Heart left ventricle (tissue), 16 donors: Measurements from ENCODE around the gene ZCWPW2. TPM values are rescaled to one million over a fixed set of nuclear protein-coding genes. Genes with fewer than 3 reads are reported as not detected.

Experiments
- ATAC-seq, 4 donors: fragments of 200-7000 bp; cut with Tn5 transposase; one replicate each; pipeline ENCODE4 v1.9.1; 2020 to 2022; ENCODE audit warnings: moderate library complexity in 4 of 4, mild to moderate bottlenecking in 3 of 4, moderate number of reproducible peaks in 1 of 4
- DNase-seq, 5 donors: peaks; one replicate each; pipeline ENCODE4 v3.0.0-alpha.2; 2020
- H3K27ac ChIP-seq, 12 donors: fragments of 200-600 bp; sonication (generic) in 4 of 12; one replicate each; pipeline versions ENCODE4 v1.5.0 to v1.8.0; 2016 to 2022; ENCODE audit warnings: mild to moderate bottlenecking in 2 of 12
- H3K27me3 ChIP-seq, 9 donors: fragments of 200-600 bp; sonication (generic) in 2 of 9; one replicate each; pipeline versions ENCODE4 v1.5.1 to v1.8.0; 2016 to 2022; ENCODE audit warnings: mild to moderate bottlenecking in 3 of 9
- H3K36me3 ChIP-seq, 9 donors: fragments of 200-600 bp; sonication (generic) in 2 of 9; one replicate each; pipeline versions ENCODE4 v1.5.0 to v1.8.0; 2018 to 2022; ENCODE audit warnings: mild to moderate bottlenecking in 2 of 9
- H3K4me1 ChIP-seq, 12 donors: fragments of 200-600 bp; sonication (generic) in 4 of 12; one replicate each; pipeline versions ENCODE4 v1.5.0 to v1.8.0; 2016 to 2022; ENCODE audit warnings: mild to moderate bottlenecking in 3 of 12
- H3K4me3 ChIP-seq, 12 donors: fragments of 200-600 bp; sonication (generic) in 4 of 12; one replicate each; pipeline versions ENCODE4 v1.5.0 to v1.8.0; 2017 to 2022; ENCODE audit warnings: mild to moderate bottlenecking in 9 of 12, moderate library complexity in 4 of 12
- H3K9me3 ChIP-seq, 12 donors: fragments of 200-600 bp; sonication (generic) in 4 of 12; one replicate each; pipeline versions ENCODE4 v1.5.0 to v1.8.0; 2016 to 2022; ENCODE audit warnings: mild to moderate bottlenecking in 1 of 12
- POLR2A ChIP-seq, 2 donors: fragments of 450-650 bp; IDR thresholded peaks; one replicate each; pipeline ENCODE4 v1.6.1; 2017; ENCODE audit warnings: antibody characterized with exemption in 2 of 2, mild to moderate bottlenecking in 2 of 2, moderate library complexity in 2 of 2
- WGBS, 4 donors: extraction: QIAGEN DNeasy Blood & Tissue Kit in 2 of 4; methylation state at CpG; one replicate each; pipeline versions ENCODE4 v1.1.5 to v1.1.7; 2013 to 2018; 5-methylcytosine and 5-hydroxymethylcytosine counted together
- intact Hi-C, 10 donors: fragments of 100-400 bp; cut with DNase I; formaldehyde crosslinking; loops; one replicate each; pipeline versions ENCODE4 v1.11.1 to v1.14.2; 2022
- polyA plus RNA-seq, 2 donors: library from polyadenylated mRNA; stranded (reverse); fragments of 200-250 nt; gene quantifications; one replicate each; pipeline ENCODE4 v1.2.3, GENCODE V29; 2013
- total RNA-seq, 9 donors: library from RNA; depleted of rRNA in 2 of 9; stranded (reverse); fragments of >200 nt in 2 of 9; fragmentation: NEBNext Ultra II Directional in 3 of 9; extraction: Animal tissue kit (Norgen Biotek cat#: 25700) in 3 of 9; gene quantifications; one replicate each; pipeline versions ENCODE4 v1.1.0 to v1.2.4, GENCODE V29; 2016 to 2023
- TF ChIP-seq, protein P1 (sequence below), 12 donors: fragments of 200-600 bp; sonication (generic) in 4 of 12; IDR thresholded peaks; one replicate each; pipeline versions ENCODE4 v1.5.0 to v1.8.0; 2018 to 2022; ENCODE audit warnings: antibody characterized with exemption in 12 of 12, mild to moderate bottlenecking in 5 of 12
- donor health status: ischemic (EF 13 %, LVEDD 7.1; RV severe dilation, severe dysfunction).
- donor health status: healthy with polysubstance abuse.
- donor health status: DM: no; HTN: yes; CAD: no.
- donor health status: DM: no; HTN: no; CAD: no.
- donor health status: ischemic (EF 25% LVEDD 6.9; RV normal size, moderate dysfunction).
- donor health status: ischemic (EF 25% LVEDD 5.7; RV mildly dilated, moderate dysfunction).
- donor health status: healthy.
- donor health status: DM: yes; HTN: yes; CAD: no.
- donor health status: ischemic (EF 35%, LVEDD 5.7; RV mildly dilated, moderate dysfunction).
- donor health status: nonischemic (EF 11% LVEDD 7.7; RV severe dilation, severe dysfunction).
- donor health status: DM: yes; HTN: yes; CAD: no.
- donor health status: PGD.
- donor health status: ischemic (EF 29% LVEDD 5.4; RV normal size, mild dysfunction).
- donor health status: nonischemic (EF 23%, LVEDD 6.1; RV moderate dilation, normal function).

Gene ZCWPW2
- total and polyA plus RNA-seq, 11 donors: 0.86 to 4.9 (median 1.8) TPM

DNA sequence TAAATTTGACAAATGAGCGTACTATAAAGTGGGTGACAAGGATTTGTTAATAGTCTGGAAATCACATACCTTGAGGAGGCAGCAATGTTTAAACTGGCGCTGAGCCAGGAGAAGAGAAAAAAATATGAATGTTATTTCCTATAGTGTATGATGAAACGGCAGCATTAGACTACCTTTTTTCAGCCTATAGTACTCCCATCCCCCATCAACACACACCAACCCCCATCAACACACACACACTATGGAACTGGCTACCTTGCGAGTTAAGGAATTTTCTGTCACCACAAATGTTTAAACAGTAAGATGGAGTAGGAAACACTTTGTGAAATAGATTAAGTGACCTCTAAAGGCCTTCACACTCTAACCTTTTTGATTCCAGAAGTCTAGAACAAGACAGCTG is 46.8 kb upstream of the ZCWPW2 start:
- H3K4me1 ChIP-seq: no peaks in the 10 kb centered on the region
- H3K27me3 ChIP-seq: no peaks in the 10 kb centered on the region
- peaks cover 0 to 5% (median 0%) of the 10 kb centered on the region in 12 donors for H3K9me3 ChIP-seq
- no peak overlapping the region for H3K27ac ChIP-seq
- H3K36me3 ChIP-seq: peaks cover 0 to 4% (median 0%) of the 10 kb centered on the region in 9 donors
- TF ChIP-seq, protein P1, sequence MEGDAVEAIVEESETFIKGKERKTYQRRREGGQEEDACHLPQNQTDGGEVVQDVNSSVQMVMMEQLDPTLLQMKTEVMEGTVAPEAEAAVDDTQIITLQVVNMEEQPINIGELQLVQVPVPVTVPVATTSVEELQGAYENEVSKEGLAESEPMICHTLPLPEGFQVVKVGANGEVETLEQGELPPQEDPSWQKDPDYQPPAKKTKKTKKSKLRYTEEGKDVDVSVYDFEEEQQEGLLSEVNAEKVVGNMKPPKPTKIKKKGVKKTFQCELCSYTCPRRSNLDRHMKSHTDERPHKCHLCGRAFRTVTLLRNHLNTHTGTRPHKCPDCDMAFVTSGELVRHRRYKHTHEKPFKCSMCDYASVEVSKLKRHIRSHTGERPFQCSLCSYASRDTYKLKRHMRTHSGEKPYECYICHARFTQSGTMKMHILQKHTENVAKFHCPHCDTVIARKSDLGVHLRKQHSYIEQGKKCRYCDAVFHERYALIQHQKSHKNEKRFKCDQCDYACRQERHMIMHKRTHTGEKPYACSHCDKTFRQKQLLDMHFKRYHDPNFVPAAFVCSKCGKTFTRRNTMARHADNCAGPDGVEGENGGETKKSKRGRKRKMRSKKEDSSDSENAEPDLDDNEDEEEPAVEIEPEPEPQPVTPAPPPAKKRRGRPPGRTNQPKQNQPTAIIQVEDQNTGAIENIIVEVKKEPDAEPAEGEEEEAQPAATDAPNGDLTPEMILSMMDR (IDR thresholded peaks at IDR 0.05): no peak
- no peak for TF ChIP-seq POLR2A (IDR thresholded peaks at IDR 0.05)
- WGBS, 4 donors: 85 to 93% (median 89%) methylated on average over 4 of the region's 4 CpGs
- DNase-seq: no peak
- intact Hi-C loops: loop anchor here in 1 of 10 donors (2.0 kb wide), 1 partner anchor 63 kb away; no protein-coding TSS in a partner anchor
- no peak overlapping the region for H3K4me3 ChIP-seq
- no peak for ATAC-seq

- Histone ChIP-seq H3K36me3 (no peaks in the 10 kb centered on the region), H3K9me3 (peaks cover 0 to 5% (median 0%) of the 10 kb centered on the region in 12 donors), H3K27me3 (no peaks in the 10 kb centered on the region), H3K4me3 (no peak overlapping the region), H3K4me1 (peaks cover 0 to 10% (median 0%) of the 10 kb centered on the region in 12 donors), H3K27ac (no peak overlapping the region)
- intact Hi-C loops: no loop called here
- DNase-seq (no peak), ATAC-seq (no peak)
- WGBS, 4 donors: 86 to 91% (median 87%) methylated on average over 3 of the region's 3 CpGs
- TF ChIP-seq, protein P1 (IDR thresholded peaks at IDR 0.05): no peak
- TF ChIP-seq POLR2A (IDR thresholded peaks at IDR 0.05): no peak
Observed at GRCh38 chr3:28308196-28308595, 40.3 kb upstream of the ZCWPW2 start.

GRCh38 chr3:28315711-28316110 is 32.8 kb upstream of the ZCWPW2 start:
- DNase-seq: no peak
- H3K36me3 ChIP-seq: peaks cover 0 to 36% (median 14%) of the 10 kb centered on the region in 9 donors
- no peak for ATAC-seq
- no peak overlapping the region for H3K27ac ChIP-seq
- no peaks in the 10 kb centered on the region for H3K4me1 ChIP-seq
- 88 to 95% (median 93%) methylated on average over 1 of the region's 1 CpG for WGBS, 4 donors
- no peaks in the 10 kb centered on the region for H3K27me3 ChIP-seq
- H3K9me3 ChIP-seq: no peaks in the 10 kb centered on the region
- intact Hi-C loops: no loop called here
- no peak overlapping the region for H3K4me3 ChIP-seq
- TF ChIP-seq, protein P1 (IDR thresholded peaks at IDR 0.05): no peak
- TF ChIP-seq POLR2A (IDR thresholded peaks at IDR 0.05): no peak

DNA sequence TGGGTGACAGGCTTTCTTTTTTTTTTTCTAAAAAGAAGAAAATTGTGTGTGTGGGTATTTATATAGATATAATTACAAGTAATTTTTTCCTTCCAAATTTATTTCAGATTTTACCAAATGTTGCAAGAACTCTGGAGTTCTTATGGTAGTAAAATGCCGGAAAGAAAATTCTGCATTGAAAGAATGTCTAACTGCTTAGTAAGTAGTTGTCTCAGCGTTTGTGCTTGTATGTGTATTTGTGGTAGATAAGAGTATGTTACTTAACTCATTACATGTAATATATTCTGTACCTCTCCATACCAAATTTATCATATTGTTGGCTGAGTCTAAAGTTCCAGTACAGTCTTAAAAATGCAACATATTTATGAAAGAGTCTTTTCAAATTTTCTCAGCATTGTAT is 32.3 kb upstream of the ZCWPW2 start:
- DNase-seq (no peak), ATAC-seq (no peak)
- Histone ChIP-seq H3K36me3 (peaks cover 0 to 41% (median 19%) of the 10 kb centered on the region in 9 donors), H3K27ac (no peak overlapping the region), H3K9me3 (no peaks in the 10 kb centered on the region), H3K4me3 (no peak overlapping the region), H3K27me3 (no peaks in the 10 kb centered on the region), H3K4me1 (no peaks in the 10 kb centered on the region)
- TF ChIP-seq POLR2A (IDR thresholded peaks at IDR 0.05): no peak
- TF ChIP-seq, protein P1 (IDR thresholded peaks at IDR 0.05): no peak
- whole genome bisulfite sequencing, 4 donors: 77 to 84% (median 82%) methylated on average over 2 of the region's 2 CpGs
- intact Hi-C loops: no loop called here
